GM03348 (cell line): ENCODE results near the gene MMAA.
"Not testable (repeated sequence)": the region's sequence is repeated elsewhere in the genome, so short reads cannot be mapped to it uniquely, and the experiment has no call there.

Experiments used
- DNase-seq: peaks from one replicate; pipeline ENCODE4 v3.0.0; 2012; ENCODE audit warnings: low spot score

MMAA gene

GRCh38 chr4:145635117-145635516 lies 15.9 kb downstream of the MMAA start:
- no peak for DNase-seq

- no peak for DNase-seq
These were observed 16.4 kb downstream of the MMAA start for GRCh38 chr4:145635630-145636029.

- no peak for DNase-seq
These were observed 20.1 kb downstream of the MMAA start for GRCh38 chr4:145639186-145639698.

- DNase-seq: peak; percentile 33
These were observed 21.1 kb downstream of the MMAA start for GRCh38 chr4:145640236-145640635.

GRCh38 chr4:145643295-145643694 lies 24.1 kb downstream of the MMAA start:
- DNase-seq: no peak

- DNase-seq: no peak
These were observed 25.5 kb downstream of the MMAA start for GRCh38 chr4:145644699-145645098.

GRCh38 chr4:145656156-145656555 lies 37.0 kb downstream of the MMAA start:
- no peak for DNase-seq

GRCh38 chr4:145660064-145660463 lies 40.9 kb downstream of the MMAA start:
- no peak for DNase-seq

GRCh38 chr4:145663194-145663593 lies 44.0 kb downstream of the MMAA start:
- no peak for DNase-seq

- no peak for DNase-seq
These were observed 46.6 kb downstream of the MMAA start for GRCh38 chr4:145665773-145666172.

GRCh38 chr4:145670422-145670821 lies 51.2 kb downstream of the MMAA start:
- DNase-seq: no peak

- DNase-seq: peak; percentile 60
These were observed 60.3 kb downstream of the MMAA start for GRCh38 chr4:145679520-145679919.

- DNase-seq: peak; percentile 42
These were observed 60.8 kb downstream of the MMAA start, which contains the start of gene C4orf51 for GRCh38 chr4:145679991-145680455. Gene C4orf51 (plus strand): TSS chr4:145680146. CDS start chr4:145680204, 58 bp downstream.

GRCh38 chr4:145680902-145681301 lies 61.7 kb downstream of the MMAA start:
- DNase-seq: no peak

GRCh38 chr4:145681518-145681917 lies 62.3 kb downstream of the MMAA start:
- DNase-seq: no peak

- peak; percentile 16 for DNase-seq
These were observed 62.8 kb downstream of the MMAA start for GRCh38 chr4:145681956-145682355.

GRCh38 chr4:145686991-145687390 lies 67.8 kb downstream of the MMAA start:
- DNase-seq: no peak

- DNase-seq: no peak
These were observed 71.4 kb downstream of the MMAA start for GRCh38 chr4:145690610-145691009.

GRCh38 chr4:145691416-145691815 lies 72.2 kb downstream of the MMAA start:
- not testable (repeated sequence) for DNase-seq

- no peak for DNase-seq
These were observed 75.7 kb downstream of the MMAA start for GRCh38 chr4:145694929-145695328.

- no peak for DNase-seq
These were observed 78.1 kb downstream of the MMAA start for GRCh38 chr4:145697332-145697731.

- no peak for DNase-seq
These were observed 79.3 kb downstream of the MMAA start for GRCh38 chr4:145698507-145698906.

- no peak for DNase-seq
These were observed 84.8 kb downstream of the MMAA start for GRCh38 chr4:145703850-145704497.

- no peak for DNase-seq
These were observed 90.2 kb downstream of the MMAA start for GRCh38 chr4:145709336-145709735.
